ENCODE data around the gene PATJ.

DNA sequence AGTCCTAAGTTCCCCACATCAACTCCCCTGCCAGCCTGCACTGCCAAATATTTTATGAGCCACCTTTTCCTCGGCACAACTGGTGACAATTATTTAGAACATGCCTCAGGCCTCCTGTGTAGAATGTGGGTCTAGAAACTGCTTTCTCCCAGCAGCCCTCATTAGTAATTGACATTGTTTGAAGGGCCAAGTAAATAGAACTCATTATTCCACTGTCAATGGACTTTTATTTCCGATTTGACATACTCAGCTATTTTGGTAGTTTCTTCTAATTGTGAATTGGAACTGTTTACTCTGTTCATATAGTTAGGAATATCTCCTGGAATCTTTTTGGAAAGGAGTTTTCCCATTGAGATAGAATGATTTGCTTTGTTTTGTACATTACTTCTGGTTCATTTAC, 283.6 kb downstream of the PATJ start:
- TF ChIP-seq, protein P1, sequence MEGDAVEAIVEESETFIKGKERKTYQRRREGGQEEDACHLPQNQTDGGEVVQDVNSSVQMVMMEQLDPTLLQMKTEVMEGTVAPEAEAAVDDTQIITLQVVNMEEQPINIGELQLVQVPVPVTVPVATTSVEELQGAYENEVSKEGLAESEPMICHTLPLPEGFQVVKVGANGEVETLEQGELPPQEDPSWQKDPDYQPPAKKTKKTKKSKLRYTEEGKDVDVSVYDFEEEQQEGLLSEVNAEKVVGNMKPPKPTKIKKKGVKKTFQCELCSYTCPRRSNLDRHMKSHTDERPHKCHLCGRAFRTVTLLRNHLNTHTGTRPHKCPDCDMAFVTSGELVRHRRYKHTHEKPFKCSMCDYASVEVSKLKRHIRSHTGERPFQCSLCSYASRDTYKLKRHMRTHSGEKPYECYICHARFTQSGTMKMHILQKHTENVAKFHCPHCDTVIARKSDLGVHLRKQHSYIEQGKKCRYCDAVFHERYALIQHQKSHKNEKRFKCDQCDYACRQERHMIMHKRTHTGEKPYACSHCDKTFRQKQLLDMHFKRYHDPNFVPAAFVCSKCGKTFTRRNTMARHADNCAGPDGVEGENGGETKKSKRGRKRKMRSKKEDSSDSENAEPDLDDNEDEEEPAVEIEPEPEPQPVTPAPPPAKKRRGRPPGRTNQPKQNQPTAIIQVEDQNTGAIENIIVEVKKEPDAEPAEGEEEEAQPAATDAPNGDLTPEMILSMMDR (IDR thresholded peaks at IDR 0.05), result no peak
- no peak for TF ChIP-seq POLR2A (IDR thresholded peaks at IDR 0.05)
